GM18508 (cell line): Measurements from ENCODE around the gene PFKP.

ENCODE experiments used
- ATAC-seq: cut with Tn5 transposase; IDR thresholded peaks from one replicate; pipeline ENCODE4 v1.9.1; 2021; ENCODE audit warnings: moderate number of reproducible peaks; ENCODE audit not compliant: insufficient read depth, unreplicated experiment

The PFKP gene

GRCh38 chr10:3128379-3129130 lies 61.2 kb downstream of the PFKP start:
- ATAC-seq, result no peak

GRCh38 chr10:3129581-3130340 lies 62.4 kb downstream of the PFKP start:
- ATAC-seq, result no peak

DNA sequence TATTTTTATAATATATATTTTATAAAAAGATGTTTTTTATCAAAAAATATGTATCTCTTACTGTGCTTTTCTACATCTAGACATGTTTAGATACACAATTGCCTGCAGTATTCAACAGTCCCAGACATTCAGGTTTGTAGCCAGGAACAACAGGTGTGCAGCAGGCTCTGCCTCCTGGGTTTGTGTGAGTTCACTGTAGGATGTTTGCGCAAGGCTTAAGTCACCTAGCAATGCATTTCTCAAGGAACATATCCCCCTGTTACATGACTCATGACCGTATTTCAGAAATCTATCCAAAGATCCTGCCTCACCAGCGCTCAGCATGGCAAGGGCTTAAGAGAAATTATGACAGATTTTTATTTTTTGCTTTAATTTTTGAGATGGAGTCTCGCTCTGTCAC lies 63.8 kb downstream of the PFKP start:
- no peak for ATAC-seq

DNA sequence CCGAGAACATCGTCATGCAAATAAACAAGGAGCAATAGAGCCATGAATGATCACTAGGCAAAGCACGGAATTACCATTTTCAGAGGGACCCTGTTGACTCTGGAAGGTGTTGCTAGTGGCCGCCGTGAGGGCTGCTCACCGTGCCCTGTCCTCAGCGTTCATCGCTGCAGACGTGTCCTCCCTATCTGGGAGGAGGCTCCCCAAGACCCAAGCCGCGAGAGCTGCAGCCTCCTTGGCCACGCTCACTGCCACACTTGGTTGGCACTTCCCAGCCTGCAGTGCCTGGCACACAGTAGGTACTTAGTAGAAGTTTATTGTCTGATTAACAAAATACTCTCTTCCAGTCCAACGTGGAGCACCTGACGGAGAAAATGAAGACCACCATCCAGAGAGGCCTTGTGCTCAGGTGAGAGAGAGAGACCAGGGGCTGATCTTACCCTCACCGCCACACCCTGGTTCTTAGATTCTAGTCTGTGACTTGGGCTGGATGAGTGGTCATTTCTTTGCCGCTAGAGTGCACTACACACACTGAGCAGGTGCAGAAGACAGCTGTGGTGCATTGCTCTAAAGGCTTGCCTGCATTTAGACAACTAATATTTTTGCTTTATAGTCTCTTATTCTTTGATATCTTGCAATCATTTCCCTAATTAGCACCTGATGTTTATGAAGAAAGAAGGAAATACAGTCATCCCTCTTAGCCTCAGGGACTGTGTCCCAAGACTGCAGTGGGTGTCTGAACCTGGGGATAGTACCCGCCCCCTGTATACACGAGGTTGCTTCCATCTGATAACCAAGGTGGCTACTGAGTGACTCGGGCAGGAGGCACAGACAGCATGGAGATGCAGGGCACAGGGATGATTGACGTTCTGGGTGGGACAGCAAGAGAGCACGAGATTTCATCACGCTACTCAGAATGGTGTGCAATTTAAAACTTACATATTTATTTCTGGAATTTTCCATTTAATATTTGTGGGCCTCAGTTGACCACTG lies 65.0 kb downstream of the PFKP start:
- no peak for ATAC-seq

GRCh38 chr10:3133948-3134347 lies 66.6 kb downstream of the PFKP start:
- ATAC-seq, result no peak

DNA sequence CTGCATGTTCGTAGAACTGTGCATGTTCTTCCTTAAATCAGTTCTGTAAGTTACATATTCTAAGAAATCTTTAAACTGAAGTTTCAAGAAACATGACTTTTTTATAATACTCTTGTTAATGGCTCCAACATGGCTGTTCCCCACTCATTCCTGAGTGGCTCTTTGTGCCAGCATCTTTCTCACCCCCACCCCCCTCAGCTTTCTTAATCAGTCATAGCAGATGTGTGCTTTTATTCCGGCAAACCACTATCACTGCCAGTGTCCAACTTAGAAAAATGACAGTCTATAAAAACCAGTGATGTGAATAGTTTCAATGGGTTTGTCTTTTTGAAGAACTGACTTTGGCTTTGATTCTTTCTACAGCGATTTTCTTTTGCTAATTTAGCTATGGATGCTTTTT lies 67.7 kb downstream of the PFKP start:
- no peak for ATAC-seq

GRCh38 chr10:3136336-3136735 lies 69.0 kb downstream of the PFKP start:
- ATAC-seq, result no peak

DNA sequence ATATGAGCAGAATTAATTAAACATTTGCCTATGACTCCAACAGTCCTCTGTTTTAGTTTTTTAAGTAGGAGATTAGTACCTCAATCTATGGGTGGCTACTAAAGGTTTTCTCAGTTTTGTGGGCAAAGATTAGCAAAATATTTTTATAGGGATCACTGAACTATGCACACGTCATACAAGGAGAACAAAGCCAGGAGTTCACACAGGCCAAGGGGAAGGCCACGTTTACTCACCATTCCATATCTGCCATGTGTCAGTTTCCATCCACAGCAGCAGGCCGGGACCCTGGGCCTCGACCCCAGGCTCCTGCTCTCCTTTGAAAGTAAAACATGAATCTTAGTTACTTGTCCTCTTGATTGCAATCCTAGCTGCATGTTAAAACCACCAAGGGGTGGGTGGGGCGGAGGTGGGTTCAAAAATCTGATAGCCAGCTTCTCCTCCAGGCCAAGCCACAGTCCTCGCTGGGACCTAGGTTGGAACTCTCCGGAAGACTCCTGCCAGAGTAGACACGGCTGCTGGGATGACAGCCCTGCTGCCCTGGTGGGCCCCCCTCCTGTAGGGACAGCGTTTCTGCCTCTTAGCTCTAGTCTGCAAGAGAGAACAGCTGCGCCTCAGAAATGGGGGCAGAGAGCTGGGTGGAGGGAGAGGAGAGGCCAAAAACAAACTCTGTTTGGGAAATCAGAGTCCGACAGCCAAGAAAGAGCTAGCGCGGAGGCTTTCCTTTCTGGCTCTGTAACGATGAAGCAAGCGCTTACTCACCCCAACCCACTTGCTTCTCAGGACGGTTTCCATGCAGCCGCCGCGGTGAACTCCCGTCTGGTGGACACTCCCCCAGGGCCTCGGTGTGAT lies 69.6 kb downstream of the PFKP start:
- no peak for ATAC-seq

- ATAC-seq, result no peak
These were observed 70.8 kb downstream of the PFKP start for GRCh38 chr10:3137958-3138726.

- no peak for ATAC-seq
These were observed 72.0 kb downstream of the PFKP start for GRCh38 chr10:3139216-3139910.

DNA sequence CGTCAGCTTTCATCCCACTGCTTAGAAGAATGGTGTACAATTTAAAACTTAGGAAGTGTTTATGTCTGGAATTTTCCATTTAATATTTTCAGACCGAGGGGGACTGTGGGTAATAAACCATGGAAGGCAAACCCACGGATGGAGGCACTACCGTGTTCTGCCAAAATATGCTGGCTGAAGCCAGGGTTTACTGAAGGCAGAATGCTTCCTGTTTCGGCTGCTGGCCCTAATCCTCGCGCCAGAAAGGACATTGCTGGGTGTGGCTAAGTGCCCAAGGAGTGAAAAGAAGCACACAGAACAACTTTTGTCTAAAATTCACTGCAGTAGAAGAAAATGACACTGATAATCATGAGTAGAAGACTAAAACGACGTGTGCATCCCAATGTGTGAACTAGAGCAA lies 72.9 kb downstream of the PFKP start:
- ATAC-seq, result no peak

DNA sequence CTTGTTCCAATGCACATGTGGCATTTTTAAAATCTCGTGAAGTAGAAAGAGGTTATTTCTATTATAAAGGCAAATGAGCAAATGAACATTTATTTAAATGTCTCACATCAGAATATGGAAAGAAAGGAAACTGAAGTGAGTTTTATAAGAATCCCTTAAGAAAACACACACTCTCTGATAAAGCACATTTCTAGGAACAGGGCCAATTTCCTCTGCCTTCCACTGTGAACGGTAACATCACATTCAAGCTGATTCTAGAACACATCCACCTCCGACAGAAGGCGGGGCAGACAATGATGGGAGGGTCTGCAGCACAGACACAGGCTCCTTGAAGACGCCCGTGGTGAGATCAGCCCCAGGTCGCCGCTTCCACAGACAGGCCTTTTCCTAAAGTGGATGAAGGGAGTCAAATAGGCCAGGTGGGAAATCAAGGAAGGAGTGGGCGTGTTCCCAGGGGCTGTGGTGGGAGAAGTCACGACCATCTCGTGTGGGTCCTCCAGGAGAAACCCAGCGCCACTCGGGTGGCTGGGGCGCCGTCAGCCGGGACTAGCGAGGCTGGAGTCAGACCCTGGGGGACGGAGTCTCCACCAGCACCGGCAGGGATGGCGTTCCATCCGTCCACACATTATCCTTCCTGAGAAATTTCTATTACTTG lies 74.1 kb downstream of the PFKP start:
- ATAC-seq, result no peak

DNA sequence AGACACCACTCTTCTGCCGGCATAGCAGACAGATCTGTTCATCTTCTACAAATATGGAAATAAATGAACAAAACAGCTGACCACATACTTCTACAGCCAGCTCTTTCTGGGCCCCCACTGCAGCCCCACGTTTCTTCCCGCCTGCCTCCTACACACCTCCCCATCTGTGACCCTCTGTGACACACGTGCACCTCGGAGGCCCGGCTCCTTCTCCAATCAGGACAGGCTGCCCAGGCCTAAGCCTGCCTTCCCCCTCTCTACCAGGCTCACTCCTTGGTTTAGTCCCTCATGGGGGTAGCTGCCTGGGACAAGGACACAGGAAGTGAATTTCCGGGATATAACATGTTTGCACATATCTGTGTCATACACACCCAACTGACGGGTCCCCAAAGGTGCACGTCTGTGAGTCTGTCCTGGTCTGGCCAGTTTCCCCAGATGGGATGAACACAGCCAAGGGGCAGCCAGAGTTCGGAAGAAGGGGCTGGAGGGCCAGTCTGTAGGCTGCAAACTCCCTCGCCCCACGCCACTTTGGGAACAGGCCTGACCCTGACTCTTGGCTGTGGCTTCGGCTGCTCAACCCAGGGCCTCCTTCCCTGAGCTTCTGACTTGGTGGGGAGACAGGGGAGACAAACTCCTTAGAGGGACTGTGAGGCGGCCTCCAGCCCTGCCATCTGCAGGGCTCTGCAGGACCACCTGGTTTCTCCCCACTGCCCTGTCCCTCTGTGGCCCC lies 75.0 kb downstream of the PFKP start:
- ATAC-seq, result no peak

GRCh38 chr10:3143366-3143765 lies 76.0 kb downstream of the PFKP start:
- no peak for ATAC-seq

- ATAC-seq, result no peak
These were observed 76.6 kb downstream of the PFKP start for GRCh38 chr10:3143791-3144434.

DNA sequence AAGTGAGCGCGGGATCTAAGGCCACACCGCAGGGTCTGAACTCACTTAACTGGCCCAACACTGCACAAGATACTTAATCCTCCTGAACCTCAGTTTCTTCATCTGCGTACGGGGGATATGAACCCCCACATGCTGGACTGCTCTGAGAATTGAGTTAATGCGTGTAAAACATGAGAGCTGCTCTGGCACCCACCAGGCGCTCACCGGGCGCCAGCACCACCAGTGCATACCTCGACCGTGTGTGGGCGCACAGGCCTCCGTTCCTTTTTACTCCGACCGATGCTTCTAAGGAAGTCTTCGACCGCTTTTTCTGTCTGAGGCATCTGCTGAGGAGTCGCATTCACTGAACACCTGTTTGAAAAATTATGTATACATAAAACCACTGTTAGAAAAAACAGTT lies 78.0 kb downstream of the PFKP start:
- no peak for ATAC-seq

- no peak for ATAC-seq
These were observed 78.9 kb downstream of the PFKP start for GRCh38 chr10:3146289-3146688.
